NCI-H510A (cell line): ENCODE measurements around the gene LCN2.
"Not testable (repeated sequence)": the region's sequence is repeated elsewhere in the genome, so short reads cannot be mapped to it uniquely, and the experiment has no call there.

ENCODE experiments used
- DNase-seq: peaks from one replicate; lab custom pipeline; 2025; lab: John Stamatoyannopoulos, UW

The LCN2 gene

GRCh38 chr9:128149001-128149701 lies at the start of gene LCN2:
Gene LCN2, plus strand, starts transcription at chr9:128149453. Its CDS starts 73 bp downstream, at chr9:128149526.
- DNase-seq, result no peak

GRCh38 chr9:128099932-128100491 lies 49.2 kb upstream of the LCN2 start:
- DNase-seq, result no peak

DNA sequence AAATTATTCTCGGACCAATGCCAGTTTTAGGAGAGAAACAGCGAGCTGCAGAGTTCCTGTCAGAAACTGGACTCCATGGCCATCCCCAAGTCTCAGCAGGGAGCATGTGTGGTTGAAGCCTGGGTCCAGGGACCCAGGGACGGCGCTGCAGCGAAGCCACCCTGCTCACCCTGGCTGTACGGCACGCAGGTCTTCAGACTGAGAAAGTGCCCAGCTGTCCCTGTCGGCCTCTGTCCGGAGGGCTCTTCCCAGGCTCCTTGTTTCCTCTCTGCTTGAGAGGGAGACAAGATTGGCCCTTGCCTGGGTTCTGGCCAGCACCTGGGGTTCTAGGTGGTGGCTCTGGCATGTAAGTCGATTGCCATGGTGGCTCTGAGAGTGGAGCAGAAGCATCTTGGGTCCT lies 48.7 kb upstream of the LCN2 start:
- no peak for DNase-seq

- no peak for DNase-seq
Measured at GRCh38 chr9:128101231-128101661, 48.0 kb upstream of the LCN2 start.

DNA sequence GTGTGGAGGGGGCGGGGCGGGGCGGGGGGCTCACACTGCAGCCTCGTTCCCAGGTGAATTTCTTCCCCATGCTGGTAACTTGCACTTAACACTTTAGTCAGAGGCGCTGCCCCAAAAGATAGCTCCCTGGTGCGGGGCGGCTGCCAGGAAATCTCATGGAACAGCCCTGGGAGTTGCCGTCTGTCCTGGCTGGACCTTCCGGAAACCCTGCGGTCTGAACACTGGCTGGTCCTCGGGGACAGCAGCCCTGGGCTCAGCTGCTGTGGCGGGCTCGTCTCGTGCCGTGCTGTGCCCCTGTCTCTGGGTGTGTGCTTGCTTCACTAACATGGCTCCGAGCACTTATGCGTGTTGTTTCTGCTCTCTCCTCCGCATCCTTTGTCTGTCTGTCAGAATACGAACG lies 47.6 kb upstream of the LCN2 start:
- no peak for DNase-seq

DNA sequence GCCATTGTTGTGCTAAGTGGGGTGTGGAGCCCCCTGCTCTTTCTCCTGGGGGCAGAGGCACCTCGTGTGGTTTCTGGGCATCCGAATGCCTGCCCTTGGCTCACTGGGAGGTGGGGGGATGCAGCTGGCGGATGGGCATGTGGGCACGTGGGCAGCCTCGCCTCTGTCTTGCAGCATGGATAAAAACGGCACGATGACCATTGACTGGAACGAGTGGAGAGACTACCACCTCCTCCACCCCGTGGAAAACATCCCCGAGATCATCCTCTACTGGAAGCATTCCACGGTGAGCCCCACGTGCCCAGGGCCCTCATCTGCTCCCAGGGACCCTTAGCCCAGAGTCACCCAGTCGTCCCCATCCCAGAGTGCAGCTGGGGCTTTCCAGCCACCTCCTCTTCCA lies 47.1 kb upstream of the LCN2 start:
- no peak for DNase-seq

DNA sequence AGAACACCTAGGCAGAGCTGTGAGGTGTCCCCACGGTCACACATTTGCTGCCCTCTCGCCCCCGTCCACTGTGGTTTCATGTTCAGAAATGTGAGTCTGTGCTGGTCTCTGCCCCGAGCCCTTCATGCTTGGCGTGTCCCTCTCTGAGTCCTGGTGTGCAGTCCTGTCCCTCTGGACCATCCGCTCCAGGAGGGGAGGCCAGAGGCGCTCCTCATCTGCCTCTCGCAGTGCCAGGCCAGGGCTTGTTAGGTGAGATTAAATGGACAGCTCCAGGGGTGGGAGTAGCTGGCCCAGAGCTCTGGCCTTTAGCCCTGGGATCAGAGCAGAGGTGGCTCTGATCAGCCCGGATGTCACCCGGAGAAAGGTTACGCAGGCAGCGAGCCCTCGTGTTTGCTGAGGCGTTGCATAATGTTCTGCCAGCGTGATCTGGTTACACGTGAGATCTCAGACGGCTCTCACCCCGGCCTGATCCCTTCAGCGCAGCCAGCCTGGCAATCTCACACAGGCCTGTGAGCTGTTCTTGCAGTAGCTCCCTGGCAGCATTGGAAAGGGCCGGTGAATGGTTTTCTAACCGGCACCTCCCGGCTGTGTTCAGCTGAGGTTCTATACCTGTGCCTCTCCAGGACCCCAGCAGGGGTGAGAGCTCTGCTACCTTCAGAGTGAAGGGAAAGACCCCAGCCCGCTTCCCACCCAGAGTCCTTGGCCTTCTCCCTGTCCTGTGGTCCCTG lies 46.2 kb upstream of the LCN2 start:
- DNase-seq, result no peak

GRCh38 chr9:128103589-128103962 lies 45.7 kb upstream of the LCN2 start:
- DNase-seq, result no peak

DNA sequence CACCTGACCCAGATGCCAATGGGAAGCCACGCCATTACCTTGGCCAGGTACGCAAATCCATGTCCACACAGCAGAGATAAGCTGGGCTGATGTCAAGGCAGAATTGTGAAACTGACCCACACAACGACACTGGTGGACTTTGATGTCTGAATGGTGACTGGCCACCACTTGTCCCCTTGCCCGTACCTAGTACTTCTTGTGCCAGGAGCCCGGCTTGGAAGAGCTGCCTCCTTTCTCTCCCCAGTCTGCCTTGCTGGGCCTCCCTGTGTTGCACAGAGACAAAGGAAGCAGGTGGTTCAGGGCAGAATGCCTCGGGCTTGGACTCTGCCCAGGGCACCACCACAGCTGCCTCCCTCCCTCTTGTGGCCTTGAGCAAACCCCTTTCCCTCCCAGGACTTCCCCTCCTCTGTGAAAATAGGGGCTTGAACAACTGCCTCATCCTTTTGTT lies 45.1 kb upstream of the LCN2 start:
- DNase-seq, result no peak

DNA sequence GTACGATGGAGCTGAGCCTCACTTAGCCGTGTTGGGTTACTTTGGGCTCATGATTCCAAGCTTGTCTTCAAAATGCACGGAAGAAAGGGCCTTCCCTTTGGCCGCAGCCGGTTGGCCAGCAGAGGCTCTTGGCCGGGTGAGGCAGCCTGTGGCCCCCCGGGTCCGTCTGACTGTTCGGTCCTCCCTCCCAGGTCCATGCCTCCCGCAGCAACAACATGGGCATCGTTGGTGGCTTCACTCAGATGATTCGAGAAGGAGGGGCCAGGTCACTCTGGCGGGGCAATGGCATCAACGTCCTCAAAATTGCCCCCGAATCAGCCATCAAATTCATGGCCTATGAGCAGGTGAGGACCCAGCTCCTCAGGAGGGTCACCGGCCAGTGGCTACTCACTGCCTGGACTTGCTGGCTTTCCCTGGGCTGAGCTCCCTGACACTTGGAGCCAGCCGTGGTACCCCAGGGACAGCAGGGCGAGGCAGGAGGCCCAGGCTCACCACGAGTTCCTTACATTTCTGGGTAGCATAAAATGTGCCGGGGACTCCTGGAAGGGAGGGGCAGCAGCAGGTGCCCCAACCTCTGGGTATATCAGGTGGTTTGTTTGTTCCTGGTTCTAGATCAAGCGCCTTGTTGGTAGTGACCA lies 43.6 kb upstream of the LCN2 start:
- no peak for DNase-seq

DNA sequence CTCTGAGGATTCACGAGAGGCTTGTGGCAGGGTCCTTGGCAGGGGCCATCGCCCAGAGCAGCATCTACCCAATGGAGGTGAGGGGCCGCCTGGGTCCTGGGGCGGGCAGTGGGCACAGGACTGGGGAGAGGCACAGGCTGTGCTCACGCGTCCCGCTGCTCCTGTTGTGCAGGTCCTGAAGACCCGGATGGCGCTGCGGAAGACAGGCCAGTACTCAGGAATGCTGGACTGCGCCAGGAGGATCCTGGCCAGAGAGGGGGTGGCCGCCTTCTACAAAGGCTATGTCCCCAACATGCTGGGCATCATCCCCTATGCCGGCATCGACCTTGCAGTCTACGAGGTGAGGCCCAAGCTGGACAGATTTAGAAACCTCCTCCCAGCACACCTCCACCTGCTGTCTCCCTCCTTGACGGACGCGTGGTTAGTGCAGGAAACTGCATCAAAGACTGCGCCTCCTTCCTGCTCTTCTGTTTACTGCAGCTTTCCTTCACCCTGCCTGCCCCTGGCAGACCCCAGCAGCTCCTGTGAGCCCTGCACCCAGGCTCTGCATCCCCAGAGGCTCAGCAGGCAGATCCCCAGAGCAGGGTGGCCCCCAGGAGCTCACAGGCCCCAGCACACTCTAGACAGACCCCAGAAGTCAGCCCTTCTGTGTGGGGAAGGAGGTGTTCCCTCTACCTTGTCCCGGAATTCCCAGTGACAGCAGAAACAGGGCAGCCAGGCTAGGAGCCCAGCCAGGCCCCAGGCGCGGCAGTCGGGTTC lies 42.9 kb upstream of the LCN2 start:
- no peak for DNase-seq

DNA sequence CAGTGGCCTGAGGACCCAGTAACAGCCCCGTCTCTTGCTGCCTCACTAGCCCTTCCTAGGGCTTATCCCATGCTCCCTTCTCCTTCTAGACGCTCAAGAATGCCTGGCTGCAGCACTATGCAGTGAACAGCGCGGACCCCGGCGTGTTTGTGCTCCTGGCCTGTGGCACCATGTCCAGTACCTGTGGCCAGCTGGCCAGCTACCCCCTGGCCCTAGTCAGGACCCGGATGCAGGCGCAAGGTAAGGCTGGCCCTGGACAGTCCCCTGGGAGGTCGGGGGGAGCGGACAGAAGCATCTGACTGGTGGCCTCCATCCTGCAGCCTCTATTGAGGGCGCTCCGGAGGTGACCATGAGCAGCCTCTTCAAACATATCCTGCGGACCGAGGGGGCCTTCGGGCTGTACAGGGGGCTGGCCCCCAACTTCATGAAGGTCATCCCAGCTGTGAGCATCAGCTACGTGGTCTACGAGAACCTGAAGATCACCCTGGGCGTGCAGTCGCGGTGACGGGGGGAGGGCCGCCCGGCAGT lies 42.2 kb upstream of the LCN2 start:
- DNase-seq, result no peak

- DNase-seq, result no peak
Measured at GRCh38 chr9:128107468-128108268, 41.6 kb upstream of the LCN2 start.

DNA sequence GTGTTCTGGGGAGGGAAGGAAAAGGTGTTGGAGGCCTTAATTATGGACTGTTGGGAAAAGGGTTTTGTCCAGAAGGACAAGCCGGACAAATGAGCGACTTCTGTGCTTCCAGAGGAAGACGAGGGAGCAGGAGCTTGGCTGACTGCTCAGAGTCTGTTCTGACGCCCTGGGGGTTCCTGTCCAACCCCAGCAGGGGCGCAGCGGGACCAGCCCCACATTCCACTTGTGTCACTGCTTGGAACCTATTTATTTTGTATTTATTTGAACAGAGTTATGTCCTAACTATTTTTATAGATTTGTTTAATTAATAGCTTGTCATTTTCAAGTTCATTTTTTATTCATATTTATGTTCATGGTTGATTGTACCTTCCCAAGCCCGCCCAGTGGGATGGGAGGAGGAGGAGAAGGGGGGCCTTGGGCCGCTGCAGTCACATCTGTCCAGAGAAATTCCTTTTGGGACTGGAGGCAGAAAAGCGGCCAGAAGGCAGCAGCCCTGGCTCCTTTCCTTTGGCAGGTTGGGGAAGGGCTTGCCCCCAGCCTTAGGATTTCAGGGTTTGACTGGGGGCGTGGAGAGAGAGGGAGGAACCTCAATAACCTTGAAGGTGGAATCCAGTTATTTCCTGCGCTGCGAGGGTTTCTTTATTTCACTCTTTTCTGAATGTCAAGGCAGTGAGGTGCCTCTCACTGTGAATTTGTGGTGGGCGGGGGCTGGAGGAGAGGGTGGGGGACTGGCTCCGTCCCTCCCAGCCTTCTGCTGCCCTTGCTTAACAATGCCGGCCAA lies 40.8 kb upstream of the LCN2 start:
- DNase-seq, result no peak

DNA sequence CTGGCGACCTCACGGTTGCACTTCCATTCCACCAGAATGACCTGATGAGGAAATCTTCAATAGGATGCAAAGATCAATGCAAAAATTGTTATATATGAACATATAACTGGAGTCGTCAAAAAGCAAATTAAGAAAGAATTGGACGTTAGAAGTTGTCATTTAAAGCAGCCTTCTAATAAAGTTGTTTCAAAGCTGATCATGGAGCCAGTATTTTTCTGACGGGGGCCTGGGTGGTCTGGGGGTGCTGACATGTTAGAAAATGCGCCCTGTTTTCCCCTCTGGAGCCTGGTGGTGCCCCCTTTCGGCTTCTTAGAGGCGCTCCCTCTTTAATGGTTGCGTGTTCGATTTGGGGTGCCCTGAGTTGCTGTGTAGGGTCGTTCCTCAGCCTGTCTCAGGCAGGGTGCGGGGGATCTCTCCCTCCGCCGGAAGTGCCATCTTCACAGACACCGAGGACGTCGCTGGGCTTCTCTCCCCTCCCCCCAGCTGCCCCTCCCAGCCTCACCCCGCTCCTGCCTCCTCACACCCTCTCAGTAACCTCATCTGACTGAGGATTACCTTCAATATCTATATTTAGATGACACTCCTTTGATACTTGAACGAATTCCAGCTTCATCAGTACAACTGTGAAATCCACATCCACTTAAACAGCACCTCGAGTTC lies 40.1 kb upstream of the LCN2 start:
- no peak for DNase-seq

DNA sequence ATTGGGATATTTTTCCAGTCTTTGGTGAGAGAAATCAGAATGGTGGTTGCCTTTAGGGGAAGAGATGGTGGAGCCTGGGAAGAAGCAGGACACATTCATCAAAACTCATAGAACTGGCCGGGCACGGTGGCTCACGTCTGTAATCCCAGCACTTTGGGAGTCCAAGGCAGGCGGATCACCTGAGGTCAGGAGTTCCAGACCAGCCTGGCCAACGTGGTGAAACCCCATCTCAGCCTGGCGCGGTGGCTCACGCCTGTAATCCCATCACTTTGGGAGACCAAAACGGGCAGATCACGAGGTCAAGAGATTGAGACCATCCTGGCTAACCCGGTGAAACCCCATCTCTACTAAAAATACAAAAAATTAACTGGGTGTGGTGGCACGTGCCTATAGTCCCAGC lies 37.5 kb upstream of the LCN2 start:
- not testable (repeated sequence) for DNase-seq

GRCh38 chr9:128113526-128114325 lies 35.5 kb upstream of the LCN2 start:
- DNase-seq, result no peak

GRCh38 chr9:128114326-128115186 lies 34.7 kb upstream of the LCN2 start:
- DNase-seq, result no peak
